Neuronal stem cell (in vitro differentiated cells): Measurements from ENCODE around the gene GRAMD2B.

Experiments used
- DNase-seq: peaks from one replicate; pipeline ENCODE4 v3.0.0-alpha.2; 2013; ENCODE audit warnings: low spot score
- H2AFZ ChIP-seq: one replicate; pipeline ENCODE4 v1.6.1; 2013; ENCODE audit warnings: mild to moderate bottlenecking, low read length, inconsistent platforms
- H2AK5ac ChIP-seq: 2 replicates; pipeline ENCODE4 v1.6.1; 2013; ENCODE audit warnings: low read depth, mild to moderate bottlenecking, inconsistent platforms, low read length, moderate library complexity, mixed read lengths
- H2BK120ac ChIP-seq: 2 replicates; pipeline ENCODE4 v1.6.1; 2013; ENCODE audit warnings: low read depth, mild to moderate bottlenecking, inconsistent platforms, low read length, moderate library complexity, mixed read lengths
- H2BK12ac ChIP-seq: one replicate; pipeline ENCODE4 v1.6.1; 2013; ENCODE audit warnings: low read length, inconsistent platforms
- H2BK15ac ChIP-seq: 2 replicates; pipeline ENCODE4 v1.6.1; 2013; ENCODE audit warnings: mild to moderate bottlenecking, low read length, inconsistent platforms, mixed read lengths
- H2BK5ac ChIP-seq: one replicate; pipeline ENCODE4 v1.6.1; 2013; ENCODE audit warnings: inconsistent platforms, mild to moderate bottlenecking, low read length, moderate library complexity
- H3K14ac ChIP-seq: one replicate; pipeline ENCODE4 v1.6.1; 2013; ENCODE audit warnings: low read length, inconsistent platforms
- H3K18ac ChIP-seq: 2 replicates; pipeline ENCODE4 v1.6.1; 2013; ENCODE audit warnings: low read length, inconsistent platforms
- H3K23ac ChIP-seq: 2 replicates; pipeline ENCODE4 v1.6.1; 2013; ENCODE audit warnings: low read depth, mild to moderate bottlenecking, mixed read lengths, low read length, inconsistent platforms; ENCODE audit not compliant: poor library complexity
- H3K27ac ChIP-seq: replicated peaks from 3 replicates; pipeline ENCODE4 v1.5.1; 2013; ENCODE audit warnings: low read length, inconsistent platforms
- H3K27me3 ChIP-seq, 3 experiments: 2 replicates each; pipeline ENCODE4 v1.6.1; 2013; ENCODE audit warnings: low read length in 3 of 3, mild to moderate bottlenecking in 2 of 3, inconsistent platforms in 1 of 3, low read depth in 1 of 3, mixed read lengths in 1 of 3, moderate library complexity in 1 of 3; ENCODE audit not compliant: control insufficient read depth in 3 of 3, insufficient read depth in 3 of 3
- H3K36me3 ChIP-seq, 2 donors: replicated peaks in 1 of 2; 2 replicates each; pipeline ENCODE4 v1.6.1; 2013; ENCODE audit warnings: low read length in 2 of 2; ENCODE audit not compliant: control insufficient read depth in 2 of 2, insufficient read depth in 2 of 2
- H3K4ac ChIP-seq: 2 replicates; pipeline ENCODE4 v1.6.1; 2013; ENCODE audit warnings: inconsistent platforms, mild to moderate bottlenecking, low read length, moderate library complexity
- H3K4me1 ChIP-seq, 2 donors: 1 replicate in 1 of 2; 2 replicates in 1 of 2; pipeline ENCODE4 v1.6.1; 2013; ENCODE audit warnings: low read length in 2 of 2, low read depth in 1 of 2; ENCODE audit not compliant: control insufficient read depth in 2 of 2, insufficient read depth in 1 of 2
- H3K4me2 ChIP-seq: one replicate; pipeline ENCODE4 v1.6.1; 2013; ENCODE audit warnings: mild to moderate bottlenecking, low read length, inconsistent platforms; ENCODE audit not compliant: insufficient read depth, poor library complexity, severe bottlenecking
- H3K4me3 ChIP-seq, 2 donors: 2 replicates each; pipeline ENCODE4 v1.5.1; 2013; ENCODE audit warnings: low read length in 2 of 2, mild to moderate bottlenecking in 2 of 2, inconsistent platforms in 1 of 2, moderate library complexity in 1 of 2
- H3K79me1 ChIP-seq: one replicate; pipeline ENCODE4 v1.6.1; 2013; ENCODE audit warnings: low read depth, mild to moderate bottlenecking, inconsistent platforms, low read length, moderate library complexity
- H3K9ac ChIP-seq: one replicate; pipeline ENCODE4 v1.6.1; 2013; ENCODE audit warnings: mild to moderate bottlenecking, low read depth, low read length, inconsistent platforms; ENCODE audit not compliant: poor library complexity
- H3K9me3 ChIP-seq, 2 donors: replicated peaks in 1 of 2; 2 replicates each; pipeline versions ENCODE3 to v1.6.1; 2013; ENCODE audit warnings: low read length in 2 of 2, mild to moderate bottlenecking in 2 of 2, inconsistent platforms in 1 of 2, low read depth in 1 of 2, mixed read lengths in 1 of 2, moderate library complexity in 1 of 2; ENCODE audit not compliant: control insufficient read depth in 2 of 2, insufficient read depth in 1 of 2
- H4K8ac ChIP-seq: one replicate; pipeline ENCODE4 v1.6.1; 2013; ENCODE audit warnings: low read depth, mild to moderate bottlenecking, inconsistent platforms, low read length, moderate library complexity
- H4K91ac ChIP-seq: one replicate; pipeline ENCODE4 v1.6.1; 2013; ENCODE audit warnings: low read length, low read depth, mild to moderate bottlenecking, inconsistent platforms; ENCODE audit not compliant: poor library complexity
- WGBS, 2 donors: extraction: QIAGEN DNeasy Blood & Tissue Kit; methylation state at CpG; one replicate each; pipeline ENCODE4 v1.1.7; 2013; ENCODE audit warnings: missing lambda C conversion rate in 2 of 2, mixed read lengths in 1 of 2; ENCODE audit not compliant: insufficient read length in 2 of 2, insufficient replicate concordance in 1 of 2; ENCODE audit errors: extremely low coverage in 2 of 2; 5-methylcytosine and 5-hydroxymethylcytosine counted together

The GRAMD2B gene

DNA sequence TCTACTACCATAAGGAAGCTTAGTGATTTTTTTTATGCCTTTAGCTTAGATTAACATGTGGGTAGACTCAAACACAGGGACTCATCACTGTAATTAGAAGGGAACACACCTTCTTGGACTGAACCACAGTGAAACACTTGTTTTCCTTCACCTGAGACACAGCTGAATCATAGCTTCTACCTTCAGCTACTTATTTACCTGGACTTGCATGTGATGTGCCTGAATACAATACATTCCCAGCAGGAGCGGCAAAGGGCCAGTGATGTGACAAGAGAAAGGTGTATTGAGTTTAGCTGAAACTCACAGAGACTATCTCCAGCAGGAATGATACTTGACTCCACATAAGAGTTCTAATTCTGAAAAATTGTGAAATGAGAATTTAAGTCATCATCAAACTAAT is 37.8 kb downstream of the GRAMD2B start:
- no peak overlapping the region for H3K4ac ChIP-seq
- no peak overlapping the region for H2BK5ac ChIP-seq
- H3K4me1 ChIP-seq: peaks cover 6 to 10% of the 10 kb centered on the region in 2 donors
- no peak overlapping the region for H2AK5ac ChIP-seq
- no peak overlapping the region for H2BK120ac ChIP-seq
- no peaks in the 10 kb centered on the region for H3K79me1 ChIP-seq
- WGBS, 2 donors: no CpG with 5 or more reads among the region's 1 CpG
- no peaks in the 10 kb centered on the region for H3K9me3 ChIP-seq
- H3K27ac ChIP-seq: no peak overlapping the region
- H3K27me3 ChIP-seq: no peaks in the 10 kb centered on the region
- H3K36me3 ChIP-seq: no peaks in the 10 kb centered on the region
- no peak overlapping the region for H4K8ac ChIP-seq
- H3K9ac ChIP-seq: no peak overlapping the region
- no peak overlapping the region for H3K4me3 ChIP-seq
- H2BK12ac ChIP-seq: no peak overlapping the region
- H3K18ac ChIP-seq: no peak overlapping the region
- DNase-seq: no peak
- H2AFZ ChIP-seq: no peak overlapping the region
- H2BK15ac ChIP-seq: no peak overlapping the region
- H3K23ac ChIP-seq: no peak overlapping the region
- no peak overlapping the region for H4K91ac ChIP-seq
- H3K14ac ChIP-seq: no peak overlapping the region
- no peak overlapping the region for H3K4me2 ChIP-seq

DNA sequence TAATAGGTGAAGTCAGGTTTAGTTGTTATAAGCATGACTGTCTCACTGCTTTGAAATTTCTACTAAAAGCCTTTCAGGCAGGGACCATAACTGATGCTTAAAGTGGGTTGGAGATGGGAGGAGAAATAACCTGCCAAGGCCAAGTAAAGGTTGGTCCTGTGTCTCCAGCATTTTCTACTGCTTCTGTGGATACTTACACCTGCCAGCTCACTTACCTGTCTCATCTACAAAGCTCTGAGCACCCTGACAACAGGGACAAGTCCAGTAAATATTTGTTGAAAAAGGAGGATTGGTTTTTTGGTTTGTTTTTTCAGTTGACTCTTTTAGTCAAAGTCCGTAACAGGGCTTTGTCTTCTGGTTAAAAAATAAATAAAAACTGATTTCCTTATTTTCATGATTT is 38.6 kb downstream of the GRAMD2B start:
- no peak overlapping the region for H2BK15ac ChIP-seq
- no peak overlapping the region for H3K9ac ChIP-seq
- no peak overlapping the region for H3K4ac ChIP-seq
- H3K23ac ChIP-seq: no peak overlapping the region
- H3K4me1 ChIP-seq: peaks cover 6 to 10% of the 10 kb centered on the region in 2 donors
- no peak overlapping the region for H4K91ac ChIP-seq
- H3K27me3 ChIP-seq: no peaks in the 10 kb centered on the region
- no peak overlapping the region for H2AK5ac ChIP-seq
- peak overlapping the region; percentile 2 for H2AFZ ChIP-seq
- no peak overlapping the region for H3K4me3 ChIP-seq
- H3K18ac ChIP-seq: no peak overlapping the region
- no peak for DNase-seq
- H3K4me2 ChIP-seq: no peak overlapping the region
- no peak overlapping the region for H2BK120ac ChIP-seq
- no peak overlapping the region for H4K8ac ChIP-seq
- H3K14ac ChIP-seq: no peak overlapping the region
- H2BK12ac ChIP-seq: no peak overlapping the region
- H2BK5ac ChIP-seq: no peak overlapping the region
- H3K36me3 ChIP-seq: no peaks in the 10 kb centered on the region
- H3K27ac ChIP-seq: no peak overlapping the region
- no peaks in the 10 kb centered on the region for H3K79me1 ChIP-seq
- no CpG with 5 or more reads among the region's 1 CpG for WGBS, 2 donors
- H3K9me3 ChIP-seq: no peaks in the 10 kb centered on the region

DNA sequence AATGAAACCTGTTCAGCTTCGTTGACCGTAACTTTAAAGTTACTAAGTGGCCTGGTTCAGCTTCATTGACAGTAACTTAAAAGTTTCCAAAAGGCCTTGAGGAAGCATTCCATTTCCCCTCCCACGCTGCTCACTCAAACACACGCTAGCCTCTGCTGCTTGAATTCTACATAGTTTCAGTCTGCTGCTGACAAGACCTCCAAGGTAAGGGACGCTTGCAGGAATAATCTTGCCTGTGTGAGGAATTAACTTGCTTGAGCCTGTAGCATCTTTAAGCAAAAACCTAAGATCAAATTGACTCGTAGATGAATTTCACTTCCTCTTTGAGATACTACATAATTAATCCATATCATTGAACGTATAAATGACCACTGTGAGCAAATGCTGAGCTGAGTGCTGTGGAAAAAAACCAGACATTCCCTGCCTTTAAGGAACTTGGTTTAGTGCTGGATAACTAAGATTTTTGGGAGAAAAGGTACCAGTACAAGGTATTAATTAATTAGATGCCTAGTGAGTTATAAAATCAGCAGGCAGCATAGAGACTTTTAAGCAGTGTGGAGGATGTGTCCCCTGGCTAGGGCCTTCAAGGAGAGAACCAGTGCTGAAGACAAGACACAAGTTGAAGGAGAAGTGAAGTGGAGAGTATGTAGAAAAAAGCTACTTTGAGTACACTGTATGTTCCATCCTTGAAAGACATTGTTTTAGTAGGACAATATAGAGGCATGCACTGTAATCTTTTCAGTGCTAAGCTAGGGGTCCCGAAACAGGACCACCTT is 39.2 kb downstream of the GRAMD2B start:
- H3K79me1 ChIP-seq: no peaks in the 10 kb centered on the region
- no peaks in the 10 kb centered on the region for H3K36me3 ChIP-seq
- no peak for DNase-seq
- no peak overlapping the region for H2BK12ac ChIP-seq
- H3K18ac ChIP-seq: no peak overlapping the region
- no peak overlapping the region for H3K23ac ChIP-seq
- H3K27ac ChIP-seq: no peak overlapping the region
- no peak overlapping the region for H3K14ac ChIP-seq
- no peak overlapping the region for H3K9ac ChIP-seq
- H4K91ac ChIP-seq: no peak overlapping the region
- H3K4me3 ChIP-seq: no peak overlapping the region
- H3K4me1 ChIP-seq: peaks cover 6 to 10% of the 10 kb centered on the region in 2 donors
- no peak overlapping the region for H2BK15ac ChIP-seq
- H3K4me2 ChIP-seq: no peak overlapping the region
- H3K27me3 ChIP-seq: no peaks in the 10 kb centered on the region
- no CpG with 5 or more reads among the region's 8 CpGs for WGBS, 2 donors
- no peak overlapping the region for H4K8ac ChIP-seq
- H2BK5ac ChIP-seq: no peak overlapping the region
- peak overlapping the region; percentile 2 for H2AFZ ChIP-seq
- no peaks in the 10 kb centered on the region for H3K9me3 ChIP-seq
- H2BK120ac ChIP-seq: no peak overlapping the region
- no peak overlapping the region for H3K4ac ChIP-seq
- H2AK5ac ChIP-seq: no peak overlapping the region

DNA sequence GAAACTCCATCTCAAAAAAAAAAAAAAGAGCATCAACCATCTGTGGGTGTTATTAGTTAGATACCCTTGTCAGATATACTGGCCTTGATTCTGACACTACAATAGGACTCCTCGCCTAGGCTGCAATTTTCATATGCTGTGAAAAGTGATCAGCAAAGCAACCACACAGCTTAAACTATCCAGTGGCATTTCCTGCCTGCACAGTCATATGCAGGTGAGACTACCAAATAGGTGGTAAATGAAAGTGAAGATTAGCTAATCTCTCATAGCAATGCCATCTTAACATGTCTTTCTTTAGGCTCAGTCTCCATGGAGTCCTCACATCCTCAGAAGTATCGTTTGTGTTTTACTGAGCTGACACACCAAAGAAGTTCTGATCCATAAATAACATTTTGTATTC is 40.8 kb downstream of the GRAMD2B start:
- Histone ChIP-seq H2AK5ac (no peak overlapping the region), H3K4ac (no peak overlapping the region), H3K27me3 (no peaks in the 10 kb centered on the region), H3K27ac (no peak overlapping the region), H3K4me2 (no peak overlapping the region), H3K4me3 (no peak overlapping the region), H2BK15ac (no peak overlapping the region), H3K36me3 (no peaks in the 10 kb centered on the region), H2BK12ac (no peak overlapping the region), H2BK5ac (no peak overlapping the region), H3K9me3 (no peaks in the 10 kb centered on the region), H3K14ac (no peak overlapping the region), H3K79me1 (no peaks in the 10 kb centered on the region), H4K8ac (no peak overlapping the region), H2AFZ (no peak overlapping the region), H2BK120ac (no peak overlapping the region), H3K23ac (no peak overlapping the region), H3K9ac (no peak overlapping the region), H3K18ac (no peak overlapping the region), H3K4me1 (peaks cover 6 to 10% of the 10 kb centered on the region in 2 donors), H4K91ac (no peak overlapping the region)
- WGBS, 2 donors: no CpG with 5 or more reads among the region's 2 CpGs
- DNase-seq: no peak
